IMR-90 (cell line): ENCODE results near the gene ITPR2. TPM values are rescaled to one million over a fixed set of nuclear protein-coding genes. Genes with fewer than 3 reads are reported as not detected.

Source experiments
- ATAC-seq: fragments of 200-7000 bp; cut with Tn5 transposase; 2 replicates; pipeline ENCODE4 v1.9.1; 2020; ENCODE audit warnings: low read depth, mild to moderate bottlenecking, moderate library complexity
- BruUV-seq: library from RNA; stranded (reverse); fragments of 400-500 nt; replicated peaks from 2 replicates; lab custom pipeline; 2021; lab: Mats Ljungman, UMichigan
- CTCF ChIA-PET: fragments of 300-600 bp; formaldehyde crosslinking; extraction: SDS; loops from one replicate; lab custom pipeline; 2021; ENCODE audit warnings: antibody characterized with exemption; lab: Yijun Ruan, JAX
- POLR2A ChIA-PET: fragments of 300-600 bp; sonication (Branson Sonifier 250); formaldehyde crosslinking; loops from one replicate; lab custom pipeline; 2022; ENCODE audit warnings: antibody characterized with exemption; ENCODE audit not compliant: unreplicated experiment; lab: Charles Lee
- DNase-seq: peaks from one replicate; pipeline ENCODE4 v3.0.0; 2013
- H2AFZ ChIP-seq: replicated peaks from 2 replicates; pipeline ENCODE3; 2013; ENCODE audit warnings: low read length, mild to moderate bottlenecking; ENCODE audit not compliant: poor library complexity
- H2AK5ac ChIP-seq: 2 replicates; pipeline ENCODE4 v1.6.1; 2013; ENCODE audit warnings: low read depth, low read length, inconsistent platforms
- H2AK9ac ChIP-seq: replicated peaks from 2 replicates; pipeline ENCODE3; 2013; ENCODE audit warnings: mild to moderate bottlenecking, low read depth, low read length, moderate library complexity; ENCODE audit not compliant: poor library complexity
- H2BK120ac ChIP-seq: 2 replicates; pipeline ENCODE4 v1.6.1; 2013; ENCODE audit warnings: low read depth, low read length, inconsistent platforms
- H2BK15ac ChIP-seq: 3 replicates; pipeline ENCODE4 v1.6.1; 2013; ENCODE audit warnings: low read depth, low read length, inconsistent platforms
- H2BK20ac ChIP-seq: 2 replicates; pipeline ENCODE4 v1.6.1; 2013; ENCODE audit warnings: low read depth, mild to moderate bottlenecking, inconsistent platforms, low read length, moderate library complexity
- H2BK5ac ChIP-seq: 2 replicates; pipeline ENCODE4 v1.6.1; 2013; ENCODE audit warnings: mild to moderate bottlenecking, low read depth, low read length, inconsistent platforms; ENCODE audit not compliant: poor library complexity, severe bottlenecking
- H3K14ac ChIP-seq: replicated peaks from 2 replicates; pipeline ENCODE4 v1.6.1; 2013; ENCODE audit warnings: low read depth, low read length, inconsistent platforms
- H3K18ac ChIP-seq: 2 replicates; pipeline ENCODE4 v1.6.1; 2013; ENCODE audit warnings: low read depth, low read length, control low read depth
- H3K23ac ChIP-seq: 2 replicates; pipeline ENCODE4 v1.6.1; 2013; ENCODE audit warnings: low read depth, low read length, inconsistent platforms
- H3K27ac ChIP-seq: 2 replicates; pipeline ENCODE4 v1.5.1; 2013; ENCODE audit warnings: mild to moderate bottlenecking, control low read depth, low read length; ENCODE audit not compliant: insufficient read depth
- H3K27me3 ChIP-seq: 2 replicates; pipeline ENCODE4 v1.6.1; 2013; ENCODE audit warnings: low read length; ENCODE audit not compliant: control insufficient read depth, insufficient read depth
- H3K36me3 ChIP-seq: 2 replicates; pipeline ENCODE4 v1.6.1; 2013; ENCODE audit warnings: low read length, mixed read lengths; ENCODE audit not compliant: control insufficient read depth, insufficient read depth
- H3K4ac ChIP-seq: 2 replicates; pipeline ENCODE4 v1.6.1; 2013; ENCODE audit warnings: low read depth, low read length, inconsistent platforms
- H3K4me1 ChIP-seq: 2 replicates; pipeline ENCODE4 v1.6.1; 2013; ENCODE audit warnings: low read length, mixed read lengths; ENCODE audit not compliant: control insufficient read depth, insufficient read depth
- H3K4me2 ChIP-seq: 2 replicates; pipeline ENCODE4 v1.6.1; 2013; ENCODE audit warnings: low read depth, mild to moderate bottlenecking, control low read depth, low read length, moderate library complexity
- H3K4me3 ChIP-seq: 2 replicates; pipeline ENCODE4 v1.5.1; 2013; ENCODE audit warnings: low read depth, mild to moderate bottlenecking, control low read depth, low read length, moderate library complexity; ENCODE audit not compliant: insufficient read depth
- H3K56ac ChIP-seq: 2 replicates; pipeline ENCODE4 v1.6.1; 2013; ENCODE audit warnings: low read length, inconsistent platforms; ENCODE audit not compliant: insufficient read depth; ENCODE audit errors: extremely low read depth
- H3K79me1 ChIP-seq, 2 experiments: 2 replicates each; pipeline ENCODE4 v1.6.1; 2013; ENCODE audit warnings: low read length in 2 of 2, inconsistent platforms in 1 of 2, low read depth in 1 of 2
- H3K9ac ChIP-seq: 2 replicates; pipeline ENCODE4 v1.6.1; 2013; ENCODE audit warnings: low read depth, low read length, control low read depth
- H3K9me1 ChIP-seq: 2 replicates; pipeline ENCODE4 v1.6.1; 2013; ENCODE audit warnings: low read length, inconsistent platforms; ENCODE audit not compliant: insufficient read depth
- H3K9me3 ChIP-seq: 2 replicates; pipeline ENCODE4 v1.6.1; 2013; ENCODE audit warnings: low read length; ENCODE audit not compliant: control insufficient read depth, insufficient read depth
- H4K20me1 ChIP-seq: 2 replicates; pipeline ENCODE4 v1.6.1; 2013; ENCODE audit warnings: low read length, inconsistent platforms; ENCODE audit not compliant: insufficient read depth
- H4K5ac ChIP-seq: 2 replicates; pipeline ENCODE4 v1.6.1; 2013; ENCODE audit warnings: mild to moderate bottlenecking, low read depth, low read length, control low read depth
- H4K8ac ChIP-seq, 2 experiments: 2 replicates each; pipeline ENCODE4 v1.6.1; 2013; ENCODE audit warnings: low read depth in 2 of 2, low read length in 2 of 2, control low read depth in 1 of 2, inconsistent platforms in 1 of 2
- H4K91ac ChIP-seq: 2 replicates; pipeline ENCODE4 v1.6.1; 2013; ENCODE audit warnings: low read depth, low read length, inconsistent platforms; ENCODE audit not compliant: insufficient read depth
- CEBPB ChIP-seq: IDR thresholded peaks from 2 replicates; pipeline ENCODE4 v1.6.1; 2012; ENCODE audit warnings: low read depth, low read length, improper control_type of control experiment
- CHD1 ChIP-seq: IDR thresholded peaks from 2 replicates; pipeline ENCODE4 v1.6.1; 2012; ENCODE audit warnings: low read depth, low read length, improper control_type of control experiment
- CTCF ChIP-seq: conservative IDR thresholded peaks from 2 replicates; pipeline ENCODE4 v1.5.1; 2012; ENCODE audit warnings: mild to moderate bottlenecking, low read depth, low read length, improper control_type of control experiment
- ELK1 ChIP-seq: fragments of 150-350 bp; IDR thresholded peaks from 2 replicates; pipeline ENCODE4 v1.6.1; 2016; ENCODE audit warnings: low read depth, mild to moderate bottlenecking, low read length, moderate library complexity, borderline replicate concordance
- FOS ChIP-seq: fragments of 150-350 bp; IDR thresholded peaks from 2 replicates; pipeline ENCODE4 v1.6.1; 2016; ENCODE audit warnings: low read depth, low read length
- MAFK ChIP-seq: IDR thresholded peaks from 2 replicates; pipeline ENCODE4 v1.6.1; 2012; ENCODE audit warnings: low read depth, low read length, improper control_type of control experiment
- MAZ ChIP-seq: IDR thresholded peaks from 2 replicates; pipeline ENCODE4 v1.6.1; 2012; ENCODE audit warnings: low read depth, mild to moderate bottlenecking, low read length, improper control_type of control experiment, moderate library complexity, borderline replicate concordance
- MXI1 ChIP-seq: IDR thresholded peaks from 2 replicates; pipeline ENCODE4 v1.6.1; 2012; ENCODE audit warnings: low read depth, mild to moderate bottlenecking, low read length, moderate library complexity, borderline replicate concordance
- NFE2L2 ChIP-seq: fragments of 150-350 bp; IDR thresholded peaks from 2 replicates; pipeline ENCODE4 v1.6.1; 2016; ENCODE audit warnings: low read depth, mild to moderate bottlenecking, low read length
- RAD21 ChIP-seq: IDR thresholded peaks from 2 replicates; pipeline ENCODE4 v1.6.1; 2012; ENCODE audit warnings: low read length, improper control_type of control experiment
- SMC3 ChIP-seq: fragments of 150-350 bp; IDR thresholded peaks from 2 replicates; pipeline ENCODE4 v1.6.1; 2016; ENCODE audit warnings: low read depth, mild to moderate bottlenecking, antibody characterized with exemption, low read length, moderate library complexity
- USF2 ChIP-seq: fragments of 150-350 bp; IDR thresholded peaks from 2 replicates; pipeline ENCODE4 v1.6.1; 2017; ENCODE audit warnings: mild to moderate bottlenecking, antibody characterized with exemption, low read length, low read depth
- WGBS, 2 experiments: methylation state at CpG; one replicate each; pipeline versions ENCODE4 v1.1.5 to v1.1.7; 2013; ENCODE audit warnings: missing lambda C conversion rate in 2 of 2; ENCODE audit not compliant: insufficient read length in 1 of 2; ENCODE audit errors: extremely low coverage in 2 of 2; 5-methylcytosine and 5-hydroxymethylcytosine counted together
- dilution Hi-C: fragments of 300-500 bp; cut with HindIII; formaldehyde crosslinking; loops from one replicate; pipeline ENCODE4 v1.14.3; 2018; ENCODE audit warnings: low sequenced_read_pairs; ENCODE audit not compliant: unreplicated experiment
- in situ Hi-C: fragments of 300-500 bp; cut with MboI; formaldehyde crosslinking; loops from 3 replicates; pipeline ENCODE4 v1.14.3; 2019; ENCODE audit warnings: low sequenced_read_pairs, inconsistent platforms, mixed read lengths
- intact Hi-C: fragments of 100-400 bp; cut with micrococcal nuclease; formaldehyde crosslinking; loops from 2 replicates; pipeline ENCODE4 v1.10.0; 2022
- polyA plus RNA-seq, 3 experiments: library from polyadenylated mRNA; depleted of rRNA; stranded (reverse); fragments of >200 nt; gene quantifications; 2 replicates each; pipeline ENCODE4 v1.2.3, GENCODE V29; 2012; ENCODE audit warnings: low replicate concordance in 1 of 3
- total RNA-seq: library from RNA; depleted of rRNA; stranded (reverse); fragments of >200 nt; gene quantifications from 2 replicates; pipeline ENCODE4 v1.2.3, GENCODE V29; 2012

ITPR2 gene
- total and polyA plus RNA-seq, 2 of the 4 experiments (the other 2 are of a cell fraction): 1.2 to 9.0 TPM

GRCh38 chr12:26643532-26644315, 189.3 kb downstream of the ITPR2 start (continued):
- TF ChIP-seq USF2: no peak

- intact Hi-C loops: no loop called here
- Histone ChIP-seq H3K4me3 (no peak overlapping the region), H3K9ac (no peak overlapping the region), H2AK9ac (no peak overlapping the region), H2BK20ac (no peak overlapping the region; the same call in 1 of the 2 replicates), H3K56ac (no peak overlapping the region), H3K9me1 (no peaks in the 10 kb centered on the region), H2AFZ (no peak overlapping the region), H2AK5ac (no peak overlapping the region), H4K20me1 (no peaks in the 10 kb centered on the region), H3K27me3 (no peaks in the 10 kb centered on the region), H2BK5ac (no peak overlapping the region), H4K91ac (no peak overlapping the region), H3K14ac (no peak overlapping the region), H2BK120ac (no peak overlapping the region), H3K4me1 (peaks cover 2% of the 10 kb centered on the region), H3K18ac (no peak overlapping the region), H2BK15ac (no peak overlapping the region), H4K8ac (no peak overlapping the region), H4K5ac (no peak overlapping the region; the same call in 1 of the 2 replicates), H3K4me2 (no peak overlapping the region), H3K4ac (no peak overlapping the region), H3K36me3 (no peaks in the 10 kb centered on the region), H3K79me1 (no peaks in the 10 kb centered on the region), H3K27ac (no peak overlapping the region), H3K23ac (no peak overlapping the region), H3K9me3 (no peaks in the 10 kb centered on the region)
- BruUV-seq: no TSS peak
- DNase-seq (peak; percentile 39), ATAC-seq (no peak)
- 17% methylated on average over 1 of the region's 2 CpGs; no CpG with 5 or more reads in 1 of the 2 experiments for WGBS, 2 experiments
- in situ Hi-C loops: no loop called here
- ChIA-PET POLR2A (no interaction called here), CTCF (no interaction called here)
- dilution Hi-C loops: no loop called here
- no peak for TF ChIP-seq CHD1
- no peak for TF ChIP-seq MXI1
- no peak for TF ChIP-seq NFE2L2
- no peak for TF ChIP-seq RAD21
- no peak for TF ChIP-seq SMC3
- TF ChIP-seq FOS: no peak
- no peak for TF ChIP-seq CTCF
- TF ChIP-seq MAFK: no peak
- no peak for TF ChIP-seq ELK1
- no peak for TF ChIP-seq CEBPB
- no peak for TF ChIP-seq MAZ
Measured at GRCh38 chr12:26642361-26642760, 190.6 kb downstream of the ITPR2 start.
